ENCODE data around the gene VEPH1.

Gene VEPH1

DNA sequence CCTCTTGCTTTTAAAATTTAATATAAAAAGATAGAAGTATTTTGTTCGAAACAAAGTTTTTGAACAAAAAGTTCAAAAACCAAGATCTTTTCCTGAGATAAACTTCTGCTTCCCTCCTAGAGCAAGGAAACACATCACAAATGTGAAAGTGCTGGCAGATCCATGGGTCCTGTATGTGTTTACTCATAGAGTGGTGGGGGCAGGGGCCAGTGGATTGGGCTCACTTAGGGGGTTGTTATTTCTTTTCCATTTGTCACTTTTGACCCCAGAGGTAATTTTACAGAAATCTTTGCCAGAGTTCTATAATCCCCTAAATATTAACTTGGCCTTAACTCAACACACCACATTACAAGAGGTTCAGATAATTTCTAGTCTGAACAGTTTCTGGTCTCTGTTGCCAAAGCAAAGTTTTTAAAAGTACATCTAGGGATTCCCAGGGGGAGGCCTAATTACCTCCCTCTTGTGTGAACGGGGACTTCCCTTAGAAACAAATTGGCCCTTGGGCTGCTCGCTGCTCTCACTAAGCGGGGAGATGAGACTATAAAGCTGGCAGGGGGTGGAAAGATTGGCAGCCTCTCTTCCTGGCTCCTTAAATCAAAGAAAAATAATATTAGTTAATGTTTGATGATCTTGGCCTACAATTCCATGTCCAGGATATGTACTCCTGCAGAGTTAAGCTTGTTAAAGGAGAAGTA is 133.3 kb downstream of the VEPH1 start:
- Histone ChIP-seq H3K9ac (ENCODE audit: low read length) (no peak overlapping the region), H3K23ac (ENCODE audit: low read length) (no peak overlapping the region), H3K79me1 (ENCODE audit: low read length) (no peaks in the 10 kb centered on the region), H3K79me2 (ENCODE audit: control insufficient read depth, insufficient read depth, low read length) (no peaks in the 10 kb centered on the region), H4K8ac (ENCODE audit: low read depth, low read length) (no peak overlapping the region), H4K5ac (ENCODE audit: low read length) (no peak overlapping the region), H2BK5ac (ENCODE audit: low read length) (no peak overlapping the region), H2AK5ac (ENCODE audit: low read length) (no peak overlapping the region), H3K4me2 (ENCODE audit: low read length) (no peak overlapping the region), H3K4me1 (ENCODE audit: control insufficient read depth, low read depth, low read length) (no peaks in the 10 kb centered on the region), H2BK120ac (ENCODE audit: low read depth, low read length) (no peak overlapping the region), H3K27me3 (ENCODE audit: insufficient read depth, low read length, poor library complexity) (no peaks in the 10 kb centered on the region), H3K56ac (ENCODE audit: low read length) (no peak overlapping the region), H3K27ac (ENCODE audit: low read depth, low read length) (no peak overlapping the region), H3K4me3 (ENCODE audit: low read length) (no peak overlapping the region), H2BK15ac (replicated peaks; ENCODE audit: low read depth) (no peak overlapping the region), H3K36me3 (ENCODE audit: control insufficient read depth, insufficient read depth, low read length) (no peaks in the 10 kb centered on the region), H3K18ac (ENCODE audit: low read length) (no peak overlapping the region), H3K4ac (ENCODE audit: low read depth, low read length) (no peak overlapping the region)
- WGBS (ENCODE audit: extremely low coverage, insufficient coverage, low lambda C conversion rate), result no CpG with 5 or more reads among the region's 4 CpGs
- peak; percentile 36 for DNase-seq

GRCh38 chr3:157368171-157368570 is 135.0 kb downstream of the VEPH1 start:
- no peaks in the 10 kb centered on the region for H3K79me2 ChIP-seq (ENCODE audit: control insufficient read depth, insufficient read depth, low read length)
- no peak overlapping the region for H3K27ac ChIP-seq (ENCODE audit: low read depth, low read length)
- H3K4me1 ChIP-seq (ENCODE audit: control insufficient read depth, low read depth, low read length), result no peaks in the 10 kb centered on the region
- no peak overlapping the region for H3K4ac ChIP-seq (ENCODE audit: low read depth, low read length)
- no peaks in the 10 kb centered on the region for H3K79me1 ChIP-seq (ENCODE audit: low read length)
- H2BK120ac ChIP-seq (ENCODE audit: low read depth, low read length), result no peak overlapping the region
- no peaks in the 10 kb centered on the region for H3K36me3 ChIP-seq (ENCODE audit: control insufficient read depth, insufficient read depth, low read length)
- DNase-seq, result peak; percentile 25
- H3K4me2 ChIP-seq (ENCODE audit: low read length), result no peak overlapping the region
- no peak overlapping the region for H4K5ac ChIP-seq (ENCODE audit: low read length)
- H3K4me3 ChIP-seq (ENCODE audit: low read length), result no peak overlapping the region
- no peaks in the 10 kb centered on the region for H3K27me3 ChIP-seq (ENCODE audit: insufficient read depth, low read length, poor library complexity)
- no CpG with 5 or more reads among the region's 3 CpGs for WGBS (ENCODE audit: extremely low coverage, insufficient coverage, low lambda C conversion rate)
- no peak overlapping the region for H2BK5ac ChIP-seq (ENCODE audit: low read length)
- H3K23ac ChIP-seq (ENCODE audit: low read length), result no peak overlapping the region
- H2BK15ac ChIP-seq (replicated peaks; ENCODE audit: low read depth), result no peak overlapping the region
- no peak overlapping the region for H4K8ac ChIP-seq (ENCODE audit: low read depth, low read length)
- no peak overlapping the region for H2AK5ac ChIP-seq (ENCODE audit: low read length)
- H3K56ac ChIP-seq (ENCODE audit: low read length), result no peak overlapping the region
- no peak overlapping the region for H3K9ac ChIP-seq (ENCODE audit: low read length)
- no peak overlapping the region for H3K18ac ChIP-seq (ENCODE audit: low read length)

DNA sequence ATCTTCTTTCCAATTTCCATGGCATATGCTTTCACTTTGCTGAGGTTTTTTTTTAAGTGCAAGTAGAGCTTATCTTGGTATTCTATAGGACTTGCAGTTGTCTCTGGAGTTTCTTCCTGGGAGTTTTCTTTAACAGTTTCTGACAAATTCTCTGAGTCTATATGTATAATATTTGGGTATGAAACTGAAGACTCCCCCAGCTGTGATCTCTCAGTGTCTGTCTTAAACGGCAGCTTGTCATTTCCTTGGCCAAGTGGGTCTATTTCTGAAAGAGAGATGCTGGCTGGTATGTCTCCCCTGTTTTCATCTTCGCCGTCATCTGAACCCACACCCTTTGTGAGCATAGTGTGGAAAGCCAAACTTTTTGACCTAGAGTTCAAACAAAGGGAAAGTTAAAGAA is 139.8 kb downstream of the VEPH1 start:
- no peaks in the 10 kb centered on the region for H3K79me2 ChIP-seq (ENCODE audit: control insufficient read depth, insufficient read depth, low read length)
- no peaks in the 10 kb centered on the region for H3K79me1 ChIP-seq (ENCODE audit: low read length)
- H3K4me3 ChIP-seq (ENCODE audit: low read length), result no peak overlapping the region
- H3K56ac ChIP-seq (ENCODE audit: low read length), result no peak overlapping the region
- no peak overlapping the region for H3K4me2 ChIP-seq (ENCODE audit: low read length)
- H4K8ac ChIP-seq (ENCODE audit: low read depth, low read length), result no peak overlapping the region
- H3K4ac ChIP-seq (ENCODE audit: low read depth, low read length), result no peak overlapping the region
- no peaks in the 10 kb centered on the region for H3K36me3 ChIP-seq (ENCODE audit: control insufficient read depth, insufficient read depth, low read length)
- H3K27ac ChIP-seq (ENCODE audit: low read depth, low read length), result no peak overlapping the region
- no peak overlapping the region for H4K5ac ChIP-seq (ENCODE audit: low read length)
- no peak overlapping the region for H2AK5ac ChIP-seq (ENCODE audit: low read length)
- WGBS (ENCODE audit: extremely low coverage, insufficient coverage, low lambda C conversion rate), result no CpG with 5 or more reads among the region's 3 CpGs
- no peak overlapping the region for H2BK5ac ChIP-seq (ENCODE audit: low read length)
- H3K23ac ChIP-seq (ENCODE audit: low read length), result no peak overlapping the region
- H3K4me1 ChIP-seq (ENCODE audit: control insufficient read depth, low read depth, low read length), result no peaks in the 10 kb centered on the region
- DNase-seq, result no peak
- no peak overlapping the region for H3K9ac ChIP-seq (ENCODE audit: low read length)
- no peak overlapping the region for H3K18ac ChIP-seq (ENCODE audit: low read length)
- no peaks in the 10 kb centered on the region for H3K27me3 ChIP-seq (ENCODE audit: insufficient read depth, low read length, poor library complexity)
- no peak overlapping the region for H2BK120ac ChIP-seq (ENCODE audit: low read depth, low read length)
- H2BK15ac ChIP-seq (replicated peaks; ENCODE audit: low read depth), result no peak overlapping the region

GRCh38 chr3:157362348-157362747 is 140.9 kb downstream of the VEPH1 start:
- no peak overlapping the region for H3K4me2 ChIP-seq (ENCODE audit: low read length)
- no peak overlapping the region for H3K9ac ChIP-seq (ENCODE audit: low read length)
- H3K4me1 ChIP-seq (ENCODE audit: control insufficient read depth, low read depth, low read length), result no peaks in the 10 kb centered on the region
- H4K8ac ChIP-seq (ENCODE audit: low read depth, low read length), result no peak overlapping the region
- no peak overlapping the region for H3K18ac ChIP-seq (ENCODE audit: low read length)
- no peaks in the 10 kb centered on the region for H3K79me1 ChIP-seq (ENCODE audit: low read length)
- no peak overlapping the region for H3K4ac ChIP-seq (ENCODE audit: low read depth, low read length)
- DNase-seq, result no peak
- no peak overlapping the region for H2BK5ac ChIP-seq (ENCODE audit: low read length)
- H2AK5ac ChIP-seq (ENCODE audit: low read length), result no peak overlapping the region
- no peak overlapping the region for H3K27ac ChIP-seq (ENCODE audit: low read depth, low read length)
- H3K23ac ChIP-seq (ENCODE audit: low read length), result no peak overlapping the region
- H3K79me2 ChIP-seq (ENCODE audit: control insufficient read depth, insufficient read depth, low read length), result no peaks in the 10 kb centered on the region
- no peak overlapping the region for H2BK120ac ChIP-seq (ENCODE audit: low read depth, low read length)
- WGBS (ENCODE audit: extremely low coverage, insufficient coverage, low lambda C conversion rate), result no CpG with 5 or more reads among the region's 2 CpGs
- H3K36me3 ChIP-seq (ENCODE audit: control insufficient read depth, insufficient read depth, low read length), result no peaks in the 10 kb centered on the region
- no peaks in the 10 kb centered on the region for H3K27me3 ChIP-seq (ENCODE audit: insufficient read depth, low read length, poor library complexity)
- H3K56ac ChIP-seq (ENCODE audit: low read length), result no peak overlapping the region
- H4K5ac ChIP-seq (ENCODE audit: low read length), result no peak overlapping the region
- H3K4me3 ChIP-seq (ENCODE audit: low read length), result no peak overlapping the region
- no peak overlapping the region for H2BK15ac ChIP-seq (replicated peaks; ENCODE audit: low read depth)

- no peak overlapping the region for H3K27ac ChIP-seq (ENCODE audit: low read depth, low read length)
Measured at GRCh38 chr3:157360044-157360443, 143.2 kb downstream of the VEPH1 start.

GRCh38 chr3:157356541-157356940 is 146.7 kb downstream of the VEPH1 start:
- no peak for DNase-seq
- Histone ChIP-seq H4K8ac (ENCODE audit: low read depth, low read length) (no peak overlapping the region), H2AK5ac (ENCODE audit: low read length) (no peak overlapping the region), H3K79me2 (ENCODE audit: control insufficient read depth, insufficient read depth, low read length) (no peaks in the 10 kb centered on the region), H3K23ac (ENCODE audit: low read length) (no peak overlapping the region), H2BK15ac (replicated peaks; ENCODE audit: low read depth) (no peak overlapping the region), H3K36me3 (ENCODE audit: control insufficient read depth, insufficient read depth, low read length) (no peaks in the 10 kb centered on the region), H3K4ac (ENCODE audit: low read depth, low read length) (no peak overlapping the region), H3K27ac (ENCODE audit: low read depth, low read length) (no peak overlapping the region), H2BK120ac (ENCODE audit: low read depth, low read length) (no peak overlapping the region), H3K56ac (ENCODE audit: low read length) (no peak overlapping the region), H3K27me3 (ENCODE audit: insufficient read depth, low read length, poor library complexity) (no peaks in the 10 kb centered on the region), H3K9ac (ENCODE audit: low read length) (no peak overlapping the region), H3K4me2 (ENCODE audit: low read length) (no peak overlapping the region), H3K4me1 (ENCODE audit: control insufficient read depth, low read depth, low read length) (no peaks in the 10 kb centered on the region), H3K4me3 (ENCODE audit: low read length) (no peak overlapping the region), H3K79me1 (ENCODE audit: low read length) (no peaks in the 10 kb centered on the region), H3K18ac (ENCODE audit: low read length) (no peak overlapping the region), H4K5ac (ENCODE audit: low read length) (no peak overlapping the region), H2BK5ac (ENCODE audit: low read length) (no peak overlapping the region)
- no CpG with 5 or more reads among the region's 1 CpG for WGBS (ENCODE audit: extremely low coverage, insufficient coverage, low lambda C conversion rate)

More at GRCh38 chr3:157360044-157360443, 143.2 kb downstream of the VEPH1 start:
- Histone ChIP-seq H3K9ac (ENCODE audit: low read length) (no peak overlapping the region), H3K36me3 (ENCODE audit: control insufficient read depth, insufficient read depth, low read length) (no peaks in the 10 kb centered on the region), H3K4me3 (ENCODE audit: low read length) (no peak overlapping the region), H4K5ac (ENCODE audit: low read length) (no peak overlapping the region), H2AK5ac (ENCODE audit: low read length) (no peak overlapping the region), H3K4me1 (ENCODE audit: control insufficient read depth, low read depth, low read length) (no peaks in the 10 kb centered on the region), H3K18ac (ENCODE audit: low read length) (no peak overlapping the region), H3K56ac (ENCODE audit: low read length) (no peak overlapping the region), H2BK120ac (ENCODE audit: low read depth, low read length) (no peak overlapping the region), H2BK5ac (ENCODE audit: low read length) (no peak overlapping the region), H4K8ac (ENCODE audit: low read depth, low read length) (no peak overlapping the region), H3K79me2 (ENCODE audit: control insufficient read depth, insufficient read depth, low read length) (no peaks in the 10 kb centered on the region), H3K4me2 (ENCODE audit: low read length) (no peak overlapping the region), H3K27me3 (ENCODE audit: insufficient read depth, low read length, poor library complexity) (no peaks in the 10 kb centered on the region), H3K4ac (ENCODE audit: low read depth, low read length) (no peak overlapping the region), H3K79me1 (ENCODE audit: low read length) (no peaks in the 10 kb centered on the region), H2BK15ac (replicated peaks; ENCODE audit: low read depth) (no peak overlapping the region), H3K23ac (ENCODE audit: low read length) (no peak overlapping the region)
- DNase-seq, result no peak
- no CpG with 5 or more reads among the region's 2 CpGs for WGBS (ENCODE audit: extremely low coverage, insufficient coverage, low lambda C conversion rate)

Measured in mesendoderm (in vitro differentiated cells).